SK-N-SH (cell line): Measurements from ENCODE around the gene RAB4B.

Source experiments
- CTCF ChIP-seq: fragments of 200-600 bp; sonication (generic); IDR thresholded peaks from 2 replicates; pipeline ENCODE4 v1.6.1; 2017; ENCODE audit warnings: antibody characterized with exemption, mild to moderate bottlenecking, moderate library complexity
- RAD21 ChIP-seq: IDR thresholded peaks from 2 replicates; pipeline ENCODE4 v1.6.1; 2012; ENCODE audit warnings: mild to moderate bottlenecking, low read length

- TF ChIP-seq CTCF (no peak), RAD21 (no peak)
Observed at GRCh38 chr19:40822161-40822560, 44.1 kb downstream of the RAB4B start.
